Measurements from ENCODE around the gene FOXD2.

Gene FOXD2

DNA sequence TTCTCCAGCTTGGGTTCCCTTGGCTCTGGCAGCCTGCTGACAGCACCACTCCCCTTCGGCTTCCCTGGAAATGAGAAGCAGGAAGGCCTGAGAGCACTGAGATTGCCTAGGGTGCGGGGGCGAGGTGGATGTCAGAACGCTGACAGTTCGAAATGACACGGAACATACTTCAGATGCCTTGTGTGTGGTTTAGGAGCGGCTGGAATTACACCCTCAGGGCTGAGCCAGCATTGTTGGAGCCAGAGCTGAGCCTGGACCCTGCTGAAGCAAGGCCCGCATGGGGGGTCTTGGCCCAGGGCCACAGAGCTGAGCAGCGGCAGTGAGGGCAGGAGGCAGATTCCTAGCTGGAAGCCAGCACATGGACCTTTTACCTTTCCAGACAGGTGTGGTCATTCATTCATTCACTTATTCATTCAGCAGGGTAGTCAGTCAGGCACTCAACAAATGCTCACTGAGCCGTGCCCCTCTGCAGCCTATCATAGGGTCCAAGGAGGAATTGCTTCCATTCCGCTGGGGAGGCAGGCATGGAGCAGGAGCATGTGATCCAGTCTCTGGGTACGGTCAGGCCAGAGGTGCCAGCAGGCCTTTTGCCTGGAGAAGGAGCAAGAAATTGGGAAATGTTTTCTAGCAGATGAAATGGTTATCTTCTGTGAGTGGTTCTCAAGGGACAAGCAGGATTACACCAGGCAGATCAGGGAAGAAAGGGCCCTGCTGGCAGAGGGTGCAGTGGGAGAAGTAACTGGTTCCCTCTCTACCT lies 28.4 kb upstream of the FOXD2 start:
- FAIRE-seq (no peak), DNase-seq (ENCODE audit: insufficient read length, low spot score) (no peak)
- no peak for TF ChIP-seq POLR2A (IDR thresholded peaks at IDR 0.05; ENCODE audit: low read depth, low read length)

DNA sequence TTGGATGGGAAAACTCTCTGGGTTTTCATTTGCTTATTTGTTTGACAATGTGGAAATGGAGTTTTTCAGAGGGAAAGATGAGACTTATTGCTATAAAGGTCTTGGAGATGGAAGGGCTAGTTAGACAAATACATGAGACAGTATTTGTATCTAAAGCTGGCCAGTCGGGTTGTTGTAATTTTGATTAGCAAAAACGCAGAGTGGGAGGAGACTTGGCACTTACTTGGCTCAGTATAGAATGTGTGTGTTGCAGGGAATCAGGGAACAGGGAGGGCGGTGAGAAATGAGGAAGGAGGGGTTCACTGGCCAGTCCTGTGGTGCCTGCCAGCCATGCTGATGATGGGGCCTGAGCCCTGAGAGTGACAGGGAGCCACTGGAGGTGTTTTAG lies 27.8 kb upstream of the FOXD2 start:
- FAIRE-seq = no peak
- TF ChIP-seq POLR2A (IDR thresholded peaks at IDR 0.05; ENCODE audit: low read depth, low read length) = no peak
- DNase-seq (ENCODE audit: insufficient read length, low spot score) = no peak

DNA sequence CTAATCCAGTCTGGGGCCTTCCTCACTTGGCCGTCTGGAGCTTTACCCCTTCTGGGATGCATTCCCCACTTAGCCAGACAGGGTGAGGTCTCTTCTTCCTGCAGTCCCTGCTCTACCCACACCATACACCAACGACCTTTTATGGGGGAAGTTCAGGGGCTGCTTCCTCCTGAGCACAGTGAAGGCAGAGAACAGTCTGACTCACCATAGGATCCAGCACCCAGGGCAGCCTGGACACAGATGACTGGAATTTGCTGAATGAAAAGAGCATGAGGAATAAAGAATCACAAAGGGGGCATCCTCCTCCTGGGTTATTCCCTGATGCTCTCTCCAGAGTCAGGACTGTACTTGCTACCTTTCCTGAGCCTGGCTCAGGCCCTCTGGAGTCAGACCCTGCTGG lies 26.4 kb upstream of the FOXD2 start:
- DNase-seq (ENCODE audit: insufficient read length, low spot score) (no peak), FAIRE-seq (no peak)
- TF ChIP-seq POLR2A (IDR thresholded peaks at IDR 0.05; ENCODE audit: low read depth, low read length) = no peak

DNA sequence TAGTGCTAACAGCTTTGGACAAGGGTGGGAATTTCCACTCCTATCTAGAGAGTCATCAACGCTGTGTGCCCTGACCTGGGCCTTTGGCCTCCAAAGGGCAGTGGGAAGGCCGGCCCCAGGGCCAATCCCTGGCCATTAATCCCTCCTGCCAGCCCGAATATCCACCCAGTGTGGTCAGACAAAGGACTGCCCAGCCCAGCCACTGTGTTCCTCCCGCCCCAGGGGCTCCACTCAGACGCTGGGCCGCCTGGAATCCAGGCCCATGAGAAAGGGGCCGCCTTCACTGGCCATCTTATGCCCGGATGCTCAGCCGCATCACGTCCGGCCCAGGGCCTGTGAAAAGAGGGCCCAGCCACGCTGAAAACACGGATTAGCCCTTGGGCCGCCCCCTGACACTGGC lies 25.4 kb upstream of the FOXD2 start:
- FAIRE-seq = no peak
- no peak for DNase-seq (ENCODE audit: insufficient read length, low spot score)
- TF ChIP-seq POLR2A (IDR thresholded peaks at IDR 0.05; ENCODE audit: low read depth, low read length) = no peak

DNA sequence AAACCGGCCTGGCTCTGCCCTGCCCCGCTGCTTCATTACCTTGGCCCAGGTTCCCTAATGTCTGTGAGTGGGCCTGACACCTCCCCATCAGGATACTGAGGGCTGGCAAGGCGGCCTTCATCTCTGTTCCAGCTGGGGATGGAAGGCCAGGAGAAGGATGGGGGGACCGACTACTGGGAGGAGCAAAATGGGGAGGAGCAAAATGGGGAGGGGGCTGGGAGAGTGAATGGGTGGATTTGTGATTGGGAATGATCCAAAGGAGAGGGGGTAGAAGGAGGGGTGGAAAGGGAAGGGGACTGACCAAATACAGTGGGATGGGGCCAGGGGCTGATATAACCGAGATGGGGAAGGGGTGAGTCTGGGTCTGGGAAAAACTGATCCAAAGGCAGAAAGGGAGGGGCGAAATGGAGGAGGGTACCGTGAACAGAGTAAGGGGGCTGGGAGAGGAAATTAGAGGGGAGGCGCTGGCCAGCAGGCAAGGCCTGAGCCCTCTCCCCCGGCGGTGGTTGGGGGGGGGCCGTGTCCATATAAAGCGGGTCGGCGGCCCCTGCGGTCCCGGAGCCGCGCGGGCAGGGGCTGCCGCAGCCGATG lies 22.0 kb upstream of the FOXD2 start, which contains the start of gene FOXE3:
TSS of gene FOXE3 (plus strand) at position 558 of the 591 bp plus-strand sequence. CDS start at position 589, 31 bp downstream.
- DNase-seq (ENCODE audit: insufficient read length, low spot score) = no peak
- FAIRE-seq = no peak
- TF ChIP-seq POLR2A (IDR thresholded peaks at IDR 0.05; ENCODE audit: low read depth, low read length) = no peak

DNA sequence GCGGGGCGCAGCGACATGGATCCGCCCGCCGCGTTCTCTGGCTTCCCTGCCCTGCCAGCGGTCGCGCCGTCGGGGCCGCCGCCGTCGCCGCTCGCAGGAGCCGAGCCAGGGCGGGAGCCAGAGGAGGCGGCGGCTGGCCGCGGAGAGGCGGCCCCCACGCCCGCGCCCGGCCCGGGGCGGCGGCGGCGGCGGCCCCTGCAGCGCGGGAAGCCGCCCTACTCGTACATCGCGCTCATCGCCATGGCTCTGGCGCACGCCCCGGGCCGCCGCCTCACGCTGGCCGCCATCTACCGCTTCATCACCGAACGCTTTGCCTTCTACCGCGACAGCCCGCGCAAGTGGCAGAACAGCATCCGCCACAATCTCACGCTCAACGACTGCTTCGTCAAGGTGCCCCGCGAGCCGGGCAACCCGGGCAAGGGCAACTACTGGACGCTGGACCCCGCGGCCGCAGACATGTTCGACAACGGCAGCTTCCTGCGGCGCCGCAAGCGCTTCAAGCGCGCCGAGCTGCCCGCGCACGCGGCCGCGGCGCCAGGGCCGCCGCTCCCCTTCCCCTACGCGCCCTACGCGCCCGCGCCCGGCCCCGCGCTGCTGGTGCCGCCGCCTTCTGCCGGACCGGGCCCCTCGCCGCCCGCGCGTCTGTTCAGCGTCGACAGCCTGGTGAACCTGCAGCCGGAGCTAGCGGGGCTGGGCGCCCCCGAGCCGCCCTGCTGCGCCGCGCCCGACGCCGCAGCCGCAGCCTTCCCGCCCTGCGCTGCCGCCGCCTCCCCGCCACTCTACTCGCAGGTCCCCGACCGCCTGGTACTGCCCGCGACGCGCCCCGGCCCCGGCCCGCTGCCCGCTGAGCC lies 21.3 kb upstream of the FOXD2 start:
- TF ChIP-seq POLR2A (IDR thresholded peaks at IDR 0.05; ENCODE audit: low read depth, low read length) = no peak
- DNase-seq (ENCODE audit: insufficient read length, low spot score) (no peak), FAIRE-seq (no peak)

DNA sequence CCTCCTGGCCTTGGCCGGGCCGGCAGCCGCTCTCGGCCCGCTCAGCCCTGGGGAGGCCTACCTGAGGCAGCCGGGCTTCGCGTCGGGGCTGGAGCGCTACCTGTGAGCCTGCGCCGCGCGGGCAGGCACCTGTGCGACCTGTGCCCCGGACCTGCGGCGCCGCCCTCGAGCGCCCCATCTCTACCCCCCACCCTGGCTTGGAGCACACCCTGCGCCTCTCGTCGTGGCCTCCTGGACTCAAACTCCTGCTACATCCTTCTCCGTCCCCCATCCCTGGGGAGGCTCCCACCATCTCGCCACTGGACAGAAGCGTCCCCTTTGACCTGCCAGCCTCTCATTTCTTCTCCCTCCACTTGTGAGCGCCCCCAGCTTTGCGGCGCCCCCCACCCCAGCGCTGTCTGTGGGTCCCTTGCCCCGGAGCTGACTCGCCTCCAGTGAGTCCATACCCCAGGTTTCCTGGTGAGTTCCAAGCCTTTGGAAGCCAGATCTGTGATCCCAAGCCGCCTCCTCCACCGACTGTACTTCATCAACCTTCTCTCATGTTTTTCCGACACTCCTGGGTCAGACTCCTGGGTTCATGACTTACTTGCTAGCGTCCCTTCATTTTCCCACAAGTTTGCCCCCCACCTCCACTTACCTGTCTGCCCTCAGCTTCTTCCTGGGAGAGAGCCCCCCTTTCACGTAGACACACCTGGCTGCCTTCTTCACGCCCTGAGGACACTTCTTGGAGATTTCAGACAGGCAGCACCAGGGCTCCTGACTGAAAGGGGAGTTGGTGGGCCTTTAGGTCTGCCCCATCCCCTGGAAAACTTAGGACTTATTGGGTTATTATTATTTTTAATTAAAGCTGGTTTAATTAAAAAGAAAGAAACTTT lies 20.4 kb upstream of the FOXD2 start:
- DNase-seq (ENCODE audit: insufficient read length, low spot score) = no peak
- no peak for TF ChIP-seq POLR2A (IDR thresholded peaks at IDR 0.05; ENCODE audit: low read depth, low read length)
- FAIRE-seq = no peak

DNA sequence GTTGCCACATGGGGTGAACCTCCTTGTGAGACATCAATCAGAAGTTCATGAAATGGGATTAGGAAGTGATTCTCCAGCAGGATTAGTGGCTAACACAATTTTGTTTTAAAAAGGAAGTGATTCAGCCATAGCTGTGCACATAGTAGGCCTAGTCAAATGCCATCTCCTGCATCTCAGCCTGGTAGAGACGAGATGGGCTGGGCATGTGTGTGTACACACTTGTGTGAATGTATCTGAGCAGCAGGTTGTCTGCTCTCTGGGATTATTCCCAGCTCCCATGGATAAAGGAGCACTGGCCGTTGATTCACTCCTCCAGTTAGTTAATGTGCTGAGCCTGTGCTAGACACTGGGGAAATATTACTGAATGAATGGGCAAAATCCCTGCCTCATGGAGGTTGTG lies 19.7 kb upstream of the FOXD2 start:
- FAIRE-seq (no peak), DNase-seq (ENCODE audit: insufficient read length, low spot score) (no peak)
- no peak for TF ChIP-seq POLR2A (IDR thresholded peaks at IDR 0.05; ENCODE audit: low read depth, low read length)

DNA sequence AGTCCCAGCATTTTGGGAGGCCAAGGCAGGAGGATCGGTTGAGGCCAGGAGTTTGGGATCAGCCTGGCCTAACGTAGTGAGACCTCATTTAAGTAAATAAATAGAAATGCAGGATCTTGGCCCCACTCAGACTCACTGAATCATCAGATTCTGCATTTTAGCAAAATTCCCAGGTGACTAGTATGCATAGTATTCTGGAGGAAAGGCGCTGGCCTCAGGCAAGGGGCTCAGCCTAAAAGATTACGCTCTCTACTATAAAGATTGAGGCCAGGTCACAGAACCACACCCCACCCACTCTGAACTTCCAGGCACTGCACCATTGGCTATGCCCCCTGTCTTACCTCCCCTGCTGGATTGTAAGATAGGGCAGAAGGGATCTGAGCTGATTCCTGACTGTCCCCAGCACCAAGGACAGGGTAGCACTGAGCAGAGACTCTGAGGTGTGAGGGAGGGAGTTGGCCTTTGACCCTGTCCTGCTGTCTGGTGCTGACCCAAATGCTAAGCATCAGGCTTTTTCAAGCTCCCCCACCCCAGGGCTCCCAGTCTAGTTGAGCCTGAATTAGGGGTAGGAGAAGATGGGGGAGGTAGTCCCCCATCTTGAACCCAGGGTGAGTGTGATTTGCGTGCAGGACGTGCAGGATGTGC lies 19.0 kb upstream of the FOXD2 start:
- DNase-seq (ENCODE audit: insufficient read length, low spot score) (no peak), FAIRE-seq (no peak)
- no peak for TF ChIP-seq POLR2A (IDR thresholded peaks at IDR 0.05; ENCODE audit: low read depth, low read length)

DNA sequence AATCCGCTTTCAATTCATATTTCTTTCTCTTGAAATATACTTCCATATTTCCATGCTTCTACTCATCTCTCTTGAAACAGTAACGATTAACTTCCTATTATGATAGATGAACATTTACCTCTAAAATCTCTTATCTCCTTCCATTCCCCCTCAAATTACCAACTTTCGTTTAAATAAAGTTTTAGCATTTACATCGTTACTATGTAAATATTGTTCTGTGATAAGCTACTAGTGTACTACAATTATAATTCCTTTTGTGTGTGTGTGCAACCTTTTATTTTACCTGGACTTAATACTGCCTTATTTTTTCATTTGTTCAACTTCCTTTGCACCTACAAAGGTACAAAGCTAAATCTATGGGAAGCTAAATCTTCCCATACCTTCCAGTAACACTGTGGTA lies 17.3 kb upstream of the FOXD2 start:
- DNase-seq (ENCODE audit: insufficient read length, low spot score) (no peak), FAIRE-seq (no peak)
- no peak for TF ChIP-seq POLR2A (IDR thresholded peaks at IDR 0.05; ENCODE audit: low read depth, low read length)

DNA sequence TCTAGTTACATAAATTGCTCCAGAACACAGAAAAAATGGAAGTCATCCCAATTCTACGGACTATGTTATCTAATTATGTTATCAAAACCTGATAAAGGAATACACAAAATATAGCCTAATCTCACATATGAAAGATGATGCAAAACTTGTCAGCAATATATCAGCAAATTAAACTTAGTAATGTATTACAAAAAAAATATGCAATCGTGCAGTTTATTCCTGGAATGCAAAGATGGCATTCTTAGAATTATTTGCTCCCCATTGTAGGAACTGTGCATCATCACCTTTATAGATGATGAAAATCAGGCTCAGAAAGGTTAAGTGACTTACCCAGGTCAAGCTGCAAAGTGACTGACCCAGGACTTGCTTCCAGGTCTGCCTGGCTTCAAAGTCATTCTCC lies 14.0 kb upstream of the FOXD2 start:
- no peak for DNase-seq (ENCODE audit: insufficient read length, low spot score)
- no peak for FAIRE-seq
- no peak for TF ChIP-seq POLR2A (IDR thresholded peaks at IDR 0.05; ENCODE audit: low read depth, low read length)

DNA sequence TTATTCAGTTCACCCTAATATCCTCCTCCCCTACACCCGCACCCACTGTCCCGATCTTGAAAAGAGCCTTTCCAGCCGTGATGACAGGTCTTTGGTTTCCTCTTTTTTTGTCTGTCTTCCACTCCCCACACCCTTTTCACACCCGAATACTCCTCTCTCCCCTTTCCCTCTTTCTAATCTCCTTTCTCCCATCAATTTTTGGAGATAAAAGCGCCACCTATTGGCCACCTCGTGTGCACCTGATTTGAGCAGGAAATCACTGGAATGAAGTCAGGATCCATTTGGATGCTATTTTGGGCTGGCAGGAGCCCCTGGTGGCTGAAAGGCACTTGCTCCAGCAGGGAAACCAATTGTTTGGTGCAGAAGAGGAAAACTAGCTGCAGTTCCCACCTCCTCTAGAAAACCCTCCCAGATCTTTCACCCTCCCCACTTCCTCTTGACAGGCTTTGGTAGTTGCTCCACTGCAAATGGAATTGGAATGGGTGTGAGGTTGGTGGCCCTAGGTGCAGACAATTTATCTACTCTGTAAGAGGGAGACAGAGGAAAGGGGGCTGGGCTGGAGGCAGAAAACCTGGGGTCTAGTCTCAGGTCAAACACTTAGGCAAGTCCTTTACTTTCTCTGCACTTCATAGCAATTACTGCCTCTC lies 13.4 kb upstream of the FOXD2 start:
- no peak for TF ChIP-seq POLR2A (IDR thresholded peaks at IDR 0.05; ENCODE audit: low read depth, low read length)
- FAIRE-seq = no peak
- peak; percentile 48 for DNase-seq (ENCODE audit: insufficient read length, low spot score)

DNA sequence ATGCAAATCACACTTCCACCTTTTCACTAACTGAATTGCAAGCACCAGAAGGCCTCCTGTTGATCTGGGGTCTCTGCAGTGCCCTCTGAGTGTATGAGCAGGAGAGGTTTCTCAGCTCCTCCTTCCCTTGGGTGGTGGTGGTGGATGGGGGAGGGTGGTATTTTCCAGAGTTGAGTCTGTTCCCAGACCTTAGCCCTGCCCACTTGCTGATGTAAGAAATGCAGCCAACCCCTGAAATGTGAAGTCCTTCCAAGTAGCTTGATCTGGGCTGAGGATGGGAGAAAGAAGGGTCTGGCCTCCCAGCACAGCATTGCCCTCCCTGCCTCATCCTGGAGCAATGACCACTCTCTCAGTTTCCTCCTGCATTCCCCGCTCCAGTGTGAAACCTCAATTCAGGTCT lies 6.3 kb upstream of the FOXD2 start:
- no peak for FAIRE-seq
- TF ChIP-seq POLR2A (IDR thresholded peaks at IDR 0.05; ENCODE audit: low read depth, low read length) = no peak
- no peak for DNase-seq (ENCODE audit: insufficient read length, low spot score)

All from H54 (cell line).